Measurements from ENCODE around the gene TRIOBP.
A peak's percentile ranks its signal among the peaks of the same experiment; 100 is the strongest.

The TRIOBP gene

GRCh38 chr22:37750596-37751162 is 53.8 kb downstream of the TRIOBP start:
- ATAC-seq (ENCODE audit: low read depth) (no peak), DNase-seq (ENCODE audit: low spot score) (no peak)

DNA sequence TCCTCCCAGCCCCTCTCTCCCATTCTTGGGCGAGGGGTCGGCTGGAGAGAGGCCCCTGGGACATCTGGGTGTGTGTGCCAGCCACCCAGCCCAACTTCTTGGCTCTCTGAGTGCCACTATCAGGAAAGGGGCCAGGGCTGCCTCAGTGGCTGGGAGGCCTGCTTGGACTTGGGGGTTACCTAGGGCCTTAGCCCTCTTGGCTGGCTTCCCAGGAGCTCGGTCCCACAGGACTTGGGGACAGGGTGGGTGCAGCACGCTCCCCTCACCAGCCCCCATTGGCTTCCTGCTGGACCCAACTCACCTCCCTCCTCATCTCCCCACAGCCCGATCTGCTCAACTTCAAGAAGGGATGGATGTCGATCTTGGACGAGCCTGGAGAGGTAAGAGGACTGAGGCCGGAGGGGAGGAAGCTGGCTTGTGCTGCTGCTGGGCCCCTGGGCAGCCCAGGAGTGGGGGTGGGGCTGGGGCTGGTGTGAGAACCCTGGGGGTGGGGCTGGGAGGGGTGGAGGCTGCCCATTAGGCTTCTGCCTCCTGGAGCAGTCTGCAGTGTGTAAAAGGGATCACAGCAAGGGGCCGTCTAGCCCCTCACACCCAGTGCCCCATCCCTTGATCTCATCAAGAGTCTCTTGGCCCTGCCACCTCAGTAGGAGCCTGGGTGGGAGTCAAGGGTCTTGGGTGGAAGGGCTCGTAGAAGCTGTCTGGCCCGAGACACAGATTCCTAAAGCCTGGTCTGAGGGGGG is 54.8 kb downstream of the TRIOBP start:
- DNase-seq (ENCODE audit: low spot score) = no peak
- no peak for ATAC-seq (ENCODE audit: low read depth)
- H3K27me3 ChIP-seq (ENCODE audit: insufficient read depth, poor library complexity, severe bottlenecking) = no peaks in the 10 kb centered on the region
- H3K27ac ChIP-seq (ENCODE audit: poor library complexity, severe bottlenecking) = peak overlapping the region; percentile 98
- H3K4me1 ChIP-seq (ENCODE audit: insufficient read depth, poor library complexity, severe bottlenecking) = peaks cover 58% of the 10 kb centered on the region
- TF ChIP-seq, protein P1, sequence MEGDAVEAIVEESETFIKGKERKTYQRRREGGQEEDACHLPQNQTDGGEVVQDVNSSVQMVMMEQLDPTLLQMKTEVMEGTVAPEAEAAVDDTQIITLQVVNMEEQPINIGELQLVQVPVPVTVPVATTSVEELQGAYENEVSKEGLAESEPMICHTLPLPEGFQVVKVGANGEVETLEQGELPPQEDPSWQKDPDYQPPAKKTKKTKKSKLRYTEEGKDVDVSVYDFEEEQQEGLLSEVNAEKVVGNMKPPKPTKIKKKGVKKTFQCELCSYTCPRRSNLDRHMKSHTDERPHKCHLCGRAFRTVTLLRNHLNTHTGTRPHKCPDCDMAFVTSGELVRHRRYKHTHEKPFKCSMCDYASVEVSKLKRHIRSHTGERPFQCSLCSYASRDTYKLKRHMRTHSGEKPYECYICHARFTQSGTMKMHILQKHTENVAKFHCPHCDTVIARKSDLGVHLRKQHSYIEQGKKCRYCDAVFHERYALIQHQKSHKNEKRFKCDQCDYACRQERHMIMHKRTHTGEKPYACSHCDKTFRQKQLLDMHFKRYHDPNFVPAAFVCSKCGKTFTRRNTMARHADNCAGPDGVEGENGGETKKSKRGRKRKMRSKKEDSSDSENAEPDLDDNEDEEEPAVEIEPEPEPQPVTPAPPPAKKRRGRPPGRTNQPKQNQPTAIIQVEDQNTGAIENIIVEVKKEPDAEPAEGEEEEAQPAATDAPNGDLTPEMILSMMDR (IDR thresholded peaks at IDR 0.05; ENCODE audit: poor library complexity, severe bottlenecking) = no peak
- no peak overlapping the region for H3K4me3 ChIP-seq (ENCODE audit: severe bottlenecking)
- no peaks in the 10 kb centered on the region for H3K9me3 ChIP-seq (ENCODE audit: severe bottlenecking)
- peaks cover 37% of the 10 kb centered on the region for H3K36me3 ChIP-seq (ENCODE audit: low read depth)

More at GRCh38 chr22:37750596-37751162, 53.8 kb downstream of the TRIOBP start:
- H3K36me3 ChIP-seq (ENCODE audit: low read depth) = peaks cover 28% of the 10 kb centered on the region
- H3K27ac ChIP-seq (ENCODE audit: poor library complexity, severe bottlenecking) = peak overlapping the region; percentile 98
- TF ChIP-seq, protein P1 (IDR thresholded peaks at IDR 0.05; ENCODE audit: poor library complexity, severe bottlenecking) = no peak
- peaks cover 58% of the 10 kb centered on the region for H3K4me1 ChIP-seq (ENCODE audit: insufficient read depth, poor library complexity, severe bottlenecking)
- H3K27me3 ChIP-seq (ENCODE audit: insufficient read depth, poor library complexity, severe bottlenecking) = no peaks in the 10 kb centered on the region
- H3K4me3 ChIP-seq (ENCODE audit: severe bottlenecking) = no peak overlapping the region
- H3K9me3 ChIP-seq (ENCODE audit: severe bottlenecking) = no peaks in the 10 kb centered on the region

DNA sequence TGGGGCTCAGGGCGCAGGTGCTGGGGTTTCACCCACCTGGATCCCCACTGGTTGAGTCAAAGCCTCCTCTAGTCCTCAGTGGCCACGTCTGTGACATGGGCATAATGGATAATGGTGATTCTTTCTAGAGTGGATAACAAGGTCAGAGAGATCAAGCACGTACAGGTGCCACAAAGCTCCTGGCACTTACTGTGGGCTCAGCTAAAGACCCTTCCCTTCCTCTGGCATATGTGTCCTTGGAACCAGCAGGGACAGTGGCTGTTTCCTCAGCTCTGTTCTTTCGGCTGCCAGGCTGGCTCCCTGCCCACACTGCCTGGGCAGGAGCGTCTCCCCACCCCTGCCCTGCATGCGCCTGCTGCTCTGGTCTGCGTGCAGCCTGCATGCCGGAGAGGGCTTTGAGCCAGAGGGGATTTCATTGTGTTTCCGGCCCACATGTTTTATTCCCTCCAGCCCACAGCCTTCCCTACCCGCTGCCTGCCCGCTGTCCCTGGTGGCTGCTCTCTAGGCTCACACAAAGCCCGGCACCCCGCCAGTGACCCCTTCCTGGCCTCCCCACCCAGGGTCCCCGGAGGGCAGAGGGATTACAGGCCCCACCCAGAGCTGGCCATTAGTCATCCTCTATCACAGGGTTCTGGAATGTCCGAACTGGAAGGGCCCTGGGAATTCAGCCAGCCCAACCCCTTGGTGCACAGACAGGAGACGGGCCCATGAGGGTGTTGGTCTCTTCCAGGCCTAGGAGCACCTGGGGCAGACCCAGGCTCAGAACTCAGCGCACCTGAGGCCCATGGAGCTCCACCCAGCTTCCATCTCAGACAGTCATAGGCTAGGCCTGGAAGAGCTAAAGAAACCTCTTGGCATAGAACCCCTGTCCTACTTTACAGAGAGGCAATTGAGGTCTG is 55.6 kb downstream of the TRIOBP start:
- TF ChIP-seq, protein P1 (IDR thresholded peaks at IDR 0.05; ENCODE audit: poor library complexity, severe bottlenecking) = no peak
- no peaks in the 10 kb centered on the region for H3K9me3 ChIP-seq (ENCODE audit: severe bottlenecking)
- H3K4me1 ChIP-seq (ENCODE audit: insufficient read depth, poor library complexity, severe bottlenecking) = peaks cover 58% of the 10 kb centered on the region
- peak overlapping the region; percentile 98 for H3K27ac ChIP-seq (ENCODE audit: poor library complexity, severe bottlenecking)
- H3K36me3 ChIP-seq (ENCODE audit: low read depth) = peaks cover 46% of the 10 kb centered on the region
- DNase-seq (ENCODE audit: low spot score) (peak; percentile 99), ATAC-seq (ENCODE audit: low read depth) (peak; percentile 81)
- no peak overlapping the region for H3K4me3 ChIP-seq (ENCODE audit: severe bottlenecking)
- no peaks in the 10 kb centered on the region for H3K27me3 ChIP-seq (ENCODE audit: insufficient read depth, poor library complexity, severe bottlenecking)

GRCh38 chr22:37753746-37754145 is 56.9 kb downstream of the TRIOBP start:
- Histone ChIP-seq H3K27ac (ENCODE audit: poor library complexity, severe bottlenecking) (peak overlapping the region; percentile 98), H3K4me1 (ENCODE audit: insufficient read depth, poor library complexity, severe bottlenecking) (peaks cover 46% of the 10 kb centered on the region), H3K9me3 (ENCODE audit: severe bottlenecking) (no peaks in the 10 kb centered on the region), H3K27me3 (ENCODE audit: insufficient read depth, poor library complexity, severe bottlenecking) (no peaks in the 10 kb centered on the region), H3K36me3 (ENCODE audit: low read depth) (peaks cover 55% of the 10 kb centered on the region), H3K4me3 (ENCODE audit: severe bottlenecking) (no peak overlapping the region)
- DNase-seq (ENCODE audit: low spot score) (no peak), ATAC-seq (ENCODE audit: low read depth) (no peak)
- TF ChIP-seq, protein P1 (IDR thresholded peaks at IDR 0.05; ENCODE audit: poor library complexity, severe bottlenecking) = no peak

Data from RWPE2 (cell line).